Glutamatergic neuron (in vitro differentiated cells): ENCODE results near the gene FBXW4. TPM values are rescaled to one million over a fixed set of nuclear protein-coding genes. Genes with fewer than 3 reads are reported as not detected.

Source experiments
- DNase-seq: peaks from one replicate; pipeline ENCODE4 v3.0.0; 2022
- H3K27ac Mint-ChIP-seq: one replicate; pipeline ENCODE4 v1.8.0; 2020; ENCODE audit warnings: mild to moderate bottlenecking, mixed read lengths, inconsistent platforms; ENCODE audit not compliant: unreplicated experiment
- H3K27me3 Mint-ChIP-seq: one replicate; pipeline ENCODE4 v1.8.0; 2020; ENCODE audit warnings: mild to moderate bottlenecking, moderate library complexity, mixed read lengths, inconsistent platforms; ENCODE audit not compliant: unreplicated experiment
- H3K36me3 Mint-ChIP-seq: one replicate; pipeline ENCODE4 v1.8.0; 2020; ENCODE audit warnings: mild to moderate bottlenecking, mixed read lengths, inconsistent platforms; ENCODE audit not compliant: unreplicated experiment
- H3K4me1 Mint-ChIP-seq: one replicate; pipeline ENCODE4 v1.8.0; 2020; ENCODE audit warnings: mild to moderate bottlenecking, low read depth, mixed read lengths, inconsistent platforms; ENCODE audit not compliant: unreplicated experiment
- H3K4me3 Mint-ChIP-seq: one replicate; pipeline ENCODE4 v1.8.0; 2020; ENCODE audit warnings: mild to moderate bottlenecking, mixed read lengths, inconsistent platforms; ENCODE audit not compliant: unreplicated experiment
- H3K9me3 Mint-ChIP-seq: one replicate; pipeline ENCODE4 v1.8.0; 2020; ENCODE audit warnings: mild to moderate bottlenecking, moderate library complexity, mixed read lengths, inconsistent platforms; ENCODE audit not compliant: unreplicated experiment
- total RNA-seq: library from RNA; stranded (reverse); fragmentation: NEBNext Ultra II Directional; extraction: Animal tissue kit (Norgen Biotek cat#: 25700); gene quantifications from one replicate; pipeline ENCODE4 v1.2.1, GENCODE V29; 2021; ENCODE audit not compliant: unreplicated experiment
- TF ChIP-seq, protein P1 (sequence below): fragments of 200-600 bp; sonication (generic); IDR thresholded peaks from one replicate; pipeline ENCODE4 v1.5.0; 2021; ENCODE audit not compliant: partially characterized antibody, unreplicated experiment

The FBXW4 gene
- total RNA-seq, 1 donor from 2014 or later: 25.8 TPM

DNA sequence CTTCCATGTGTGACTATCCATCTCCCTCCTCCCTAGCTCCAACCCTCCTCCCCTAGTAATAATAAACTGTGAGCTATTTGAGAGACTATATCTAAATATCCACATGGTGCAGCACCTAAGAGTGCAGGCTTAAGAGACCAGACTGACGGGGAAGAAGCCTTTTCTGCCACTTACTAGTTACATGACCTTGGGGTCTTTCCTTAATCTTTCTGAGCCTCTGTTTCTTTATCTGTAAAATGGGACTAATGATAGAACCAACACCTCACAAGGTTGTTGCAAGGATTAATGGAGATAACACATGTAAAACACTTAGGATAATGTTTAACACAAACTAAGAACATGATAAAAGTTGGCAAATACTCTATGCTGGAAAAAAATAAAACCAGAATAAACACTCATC is 37.1 kb upstream of the FBXW4 start:
- Mint-ChIP-seq H3K27ac (no peak overlapping the region), H3K36me3 (no peaks in the 10 kb centered on the region), H3K27me3 (peaks cover 3% of the 10 kb centered on the region), H3K9me3 (peaks cover 3% of the 10 kb centered on the region), H3K4me3 (no peak overlapping the region), H3K4me1 (no peaks in the 10 kb centered on the region)
- DNase-seq: no peak
- TF ChIP-seq, protein P1, sequence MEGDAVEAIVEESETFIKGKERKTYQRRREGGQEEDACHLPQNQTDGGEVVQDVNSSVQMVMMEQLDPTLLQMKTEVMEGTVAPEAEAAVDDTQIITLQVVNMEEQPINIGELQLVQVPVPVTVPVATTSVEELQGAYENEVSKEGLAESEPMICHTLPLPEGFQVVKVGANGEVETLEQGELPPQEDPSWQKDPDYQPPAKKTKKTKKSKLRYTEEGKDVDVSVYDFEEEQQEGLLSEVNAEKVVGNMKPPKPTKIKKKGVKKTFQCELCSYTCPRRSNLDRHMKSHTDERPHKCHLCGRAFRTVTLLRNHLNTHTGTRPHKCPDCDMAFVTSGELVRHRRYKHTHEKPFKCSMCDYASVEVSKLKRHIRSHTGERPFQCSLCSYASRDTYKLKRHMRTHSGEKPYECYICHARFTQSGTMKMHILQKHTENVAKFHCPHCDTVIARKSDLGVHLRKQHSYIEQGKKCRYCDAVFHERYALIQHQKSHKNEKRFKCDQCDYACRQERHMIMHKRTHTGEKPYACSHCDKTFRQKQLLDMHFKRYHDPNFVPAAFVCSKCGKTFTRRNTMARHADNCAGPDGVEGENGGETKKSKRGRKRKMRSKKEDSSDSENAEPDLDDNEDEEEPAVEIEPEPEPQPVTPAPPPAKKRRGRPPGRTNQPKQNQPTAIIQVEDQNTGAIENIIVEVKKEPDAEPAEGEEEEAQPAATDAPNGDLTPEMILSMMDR: no peak

DNA sequence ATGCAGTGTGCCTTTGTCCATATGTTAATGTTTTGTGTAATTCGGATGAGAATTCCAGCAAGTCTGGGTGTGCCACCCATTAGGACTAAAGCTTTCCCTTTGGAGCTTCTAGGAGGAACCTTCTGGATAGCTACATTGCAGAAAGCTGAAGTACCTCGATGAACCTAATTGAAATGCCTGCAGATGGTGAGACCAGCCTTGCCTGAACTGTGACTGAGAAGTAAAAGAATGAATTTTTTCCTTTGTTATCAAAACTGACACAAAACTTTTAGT is 31.1 kb upstream of the FBXW4 start:
- Mint-ChIP-seq H3K4me1 (peaks cover 15% of the 10 kb centered on the region), H3K27me3 (peaks cover 2% of the 10 kb centered on the region), H3K4me3 (no peak overlapping the region), H3K9me3 (peaks cover 2% of the 10 kb centered on the region), H3K36me3 (no peaks in the 10 kb centered on the region), H3K27ac (no peak overlapping the region)
- TF ChIP-seq, protein P1: no peak
- no peak for DNase-seq

DNA sequence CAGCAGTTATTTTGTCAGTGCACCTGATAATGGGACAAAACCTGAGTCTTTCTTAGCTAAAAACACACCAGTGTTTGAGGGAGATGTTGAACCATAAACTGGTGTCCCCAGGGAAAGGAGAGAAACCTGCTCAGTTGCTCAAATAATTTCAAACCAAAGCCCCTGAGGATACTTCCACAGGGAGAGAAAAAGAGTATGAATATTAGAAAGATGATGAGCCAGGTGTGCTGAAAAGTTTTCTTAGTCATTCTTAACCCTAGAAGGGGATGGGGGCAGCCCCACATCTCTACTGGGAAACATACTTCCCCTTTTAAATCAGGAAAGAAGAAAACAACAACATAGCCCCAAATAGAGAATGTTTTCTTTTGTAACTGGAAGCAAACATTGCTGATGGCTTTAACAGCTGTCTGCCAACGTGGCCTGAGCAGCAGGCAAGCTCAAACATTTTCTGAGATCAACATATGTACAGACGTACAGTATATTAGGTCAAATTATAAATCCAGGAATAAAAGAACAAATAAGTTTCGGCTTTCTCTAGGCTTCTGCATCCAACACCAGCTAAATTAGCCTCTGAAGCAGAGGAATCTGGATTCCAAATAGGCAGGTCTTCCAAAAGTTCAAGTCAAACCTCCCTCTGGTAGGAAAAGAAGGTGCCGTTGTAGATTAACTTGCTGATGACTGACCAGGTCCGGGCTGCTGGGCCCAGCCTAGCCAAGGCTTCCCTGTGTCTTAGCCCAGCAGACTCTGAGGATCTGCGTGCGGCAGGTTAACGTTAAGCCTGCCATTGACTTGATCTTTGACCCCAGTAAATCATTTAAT is 30.5 kb upstream of the FBXW4 start:
- TF ChIP-seq, protein P1: no peak
- Mint-ChIP-seq H3K36me3 (no peaks in the 10 kb centered on the region), H3K4me1 (peaks cover 15% of the 10 kb centered on the region), H3K4me3 (no peak overlapping the region), H3K27ac (no peak overlapping the region), H3K27me3 (peaks cover 2% of the 10 kb centered on the region), H3K9me3 (peaks cover 2% of the 10 kb centered on the region)
- peak; percentile 22 for DNase-seq

DNA sequence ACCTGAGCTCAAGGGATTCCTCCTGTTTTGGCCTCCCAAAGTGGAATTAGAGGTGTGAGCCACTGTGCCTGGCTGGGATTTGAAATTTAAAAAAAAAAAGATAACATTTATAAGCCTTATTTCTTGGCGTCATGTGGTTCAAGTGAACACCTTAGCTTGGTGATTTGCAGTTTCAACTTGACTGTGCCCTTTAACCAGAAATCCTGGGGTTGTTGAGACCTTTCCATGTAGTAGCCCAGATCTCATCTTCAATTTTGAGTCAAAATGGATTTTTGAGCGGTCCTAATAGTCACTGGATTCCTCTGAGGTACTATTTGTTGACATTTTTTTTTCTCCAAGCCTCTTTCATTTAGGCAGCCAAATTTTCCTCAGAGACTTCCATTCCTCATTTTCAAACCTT is 29.5 kb upstream of the FBXW4 start:
- no peak for DNase-seq
- no peaks in the 10 kb centered on the region for H3K36me3 Mint-ChIP-seq
- TF ChIP-seq, protein P1: no peak
- no peak overlapping the region for H3K27ac Mint-ChIP-seq
- no peak overlapping the region for H3K4me3 Mint-ChIP-seq
- H3K9me3 Mint-ChIP-seq: peaks cover 2% of the 10 kb centered on the region
- peaks cover 15% of the 10 kb centered on the region for H3K4me1 Mint-ChIP-seq
- peaks cover 2% of the 10 kb centered on the region for H3K27me3 Mint-ChIP-seq

DNA sequence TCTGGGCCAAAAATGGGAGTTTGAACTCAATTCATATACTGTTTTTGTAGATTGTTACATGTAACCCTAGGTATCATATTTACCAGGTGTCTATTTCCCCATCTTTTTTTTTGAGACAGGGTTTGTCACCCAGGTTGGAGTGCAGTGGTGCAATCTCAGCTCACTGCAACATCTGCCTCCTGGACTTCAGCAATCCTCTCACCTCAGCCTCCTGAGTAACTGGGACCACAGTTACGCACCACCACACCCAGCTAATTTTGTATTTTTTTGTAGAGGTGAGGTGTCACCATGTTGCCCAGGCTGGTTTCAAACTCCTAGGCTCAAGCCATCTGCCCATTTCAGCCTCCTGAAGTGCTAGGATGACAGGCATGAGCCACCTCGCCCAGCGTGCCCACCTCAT is 28.2 kb upstream of the FBXW4 start:
- Mint-ChIP-seq H3K27ac (no peak overlapping the region), H3K27me3 (peaks cover 2% of the 10 kb centered on the region), H3K4me1 (peaks cover 15% of the 10 kb centered on the region), H3K4me3 (no peak overlapping the region), H3K9me3 (peaks cover 2% of the 10 kb centered on the region), H3K36me3 (no peaks in the 10 kb centered on the region)
- DNase-seq: no peak
- TF ChIP-seq, protein P1: no peak
